ENCODE measurements around the gene PCSK2.

Gene PCSK2

GRCh38 chr20:17510548-17510947, 283.7 kb downstream of the PCSK2 start:
- DNase-seq = no peak

- no peak for DNase-seq
Observed at GRCh38 chr20:17511401-17511800, 284.6 kb downstream of the PCSK2 start.

- DNase-seq = no peak
Observed at GRCh38 chr20:17513939-17514338, 287.1 kb downstream of the PCSK2 start.

- DNase-seq = no peak
Observed at GRCh38 chr20:17515053-17515452, 288.2 kb downstream of the PCSK2 start.

- no peak for DNase-seq
Observed at GRCh38 chr20:17518339-17519052, 291.7 kb downstream of the PCSK2 start.

GRCh38 chr20:17519606-17520285, 292.9 kb downstream of the PCSK2 start:
- DNase-seq = no peak

- no peak for DNase-seq
Observed at GRCh38 chr20:17520583-17520982, 293.7 kb downstream of the PCSK2 start.

- no peak for DNase-seq
Observed at GRCh38 chr20:17522528-17522927, 295.7 kb downstream of the PCSK2 start.

- DNase-seq = no peak
Observed at GRCh38 chr20:17523326-17523725, 296.5 kb downstream of the PCSK2 start.

GRCh38 chr20:17524560-17524959, 297.7 kb downstream of the PCSK2 start:
- DNase-seq = no peak

- no peak for DNase-seq
Observed at GRCh38 chr20:17525132-17525531, 298.3 kb downstream of the PCSK2 start.

GRCh38 chr20:17525650-17526049, 298.8 kb downstream of the PCSK2 start:
- no peak for DNase-seq

GRCh38 chr20:17529586-17529985, 302.7 kb downstream of the PCSK2 start:
- DNase-seq = no peak

GRCh38 chr20:17530153-17530552, 303.3 kb downstream of the PCSK2 start:
- no peak for DNase-seq

- no peak for DNase-seq
Observed at GRCh38 chr20:17530716-17531664, 304.1 kb downstream of the PCSK2 start, which contains the start of gene BFSP1. Gene BFSP1, minus strand, starts transcription at chr20:17531379. Its CDS starts 50 bp downstream, at chr20:17531329.

- no peak for DNase-seq
Observed at GRCh38 chr20:17531665-17532025, 304.8 kb downstream of the PCSK2 start.

- no peak for DNase-seq
Observed at GRCh38 chr20:17533396-17533795, 306.6 kb downstream of the PCSK2 start.

GRCh38 chr20:17534077-17534476, 307.2 kb downstream of the PCSK2 start:
- no peak for DNase-seq
